ENCODE data around the gene NTRK3.
A peak's percentile ranks its signal among the peaks of the same experiment; 100 is the strongest.

Gene NTRK3

GRCh38 chr15:88256279-88257230 lies at the start of gene NTRK3:
NTRK3 (minus strand) TSS chr15:88256739; CDS start chr15:88256153, 586 bp downstream.
- DNase-seq (ENCODE audit: low read depth in 3 of 3, low spot score in 1 of 3), result no peak

GRCh38 chr15:88303395-88303794 lies 46.9 kb upstream of the NTRK3 start:
- no peak for DNase-seq (ENCODE audit: low read depth in 3 of 3, low spot score in 1 of 3)

- DNase-seq (ENCODE audit: low read depth in 3 of 3, low spot score in 1 of 3), result no peak
Measured at GRCh38 chr15:88302373-88302772, 45.8 kb upstream of the NTRK3 start.

GRCh38 chr15:88301311-88301710 lies 44.8 kb upstream of the NTRK3 start:
- DNase-seq (ENCODE audit: low read depth in 3 of 3, low spot score in 1 of 3), result no peak

GRCh38 chr15:88300861-88301260 lies 44.3 kb upstream of the NTRK3 start:
- no peak for DNase-seq (ENCODE audit: low read depth in 3 of 3, low spot score in 1 of 3)

GRCh38 chr15:88300089-88300488 lies 43.5 kb upstream of the NTRK3 start:
- no peak for DNase-seq (ENCODE audit: low read depth in 3 of 3, low spot score in 1 of 3)

- DNase-seq (ENCODE audit: low read depth in 3 of 3, low spot score in 1 of 3), result no peak
Measured at GRCh38 chr15:88299497-88299896, 43.0 kb upstream of the NTRK3 start.

- DNase-seq (ENCODE audit: low read depth in 3 of 3, low spot score in 1 of 3), result no peak
Measured at GRCh38 chr15:88288661-88289060, 32.1 kb upstream of the NTRK3 start.

GRCh38 chr15:88288206-88288605 lies 31.7 kb upstream of the NTRK3 start:
- DNase-seq (ENCODE audit: low read depth in 3 of 3, low spot score in 1 of 3), result no peak

- DNase-seq (ENCODE audit: low read depth in 3 of 3, low spot score in 1 of 3), result no peak
Measured at GRCh38 chr15:88284318-88284998, 27.9 kb upstream of the NTRK3 start.

- DNase-seq (ENCODE audit: low read depth in 3 of 3, low spot score in 1 of 3), result no peak
Measured at GRCh38 chr15:88282614-88283013, 26.1 kb upstream of the NTRK3 start.

- DNase-seq (ENCODE audit: low read depth in 3 of 3, low spot score in 1 of 3), result no peak
Measured at GRCh38 chr15:88276821-88277410, 20.4 kb upstream of the NTRK3 start.

GRCh38 chr15:88275804-88276203 lies 19.3 kb upstream of the NTRK3 start:
- DNase-seq (ENCODE audit: low read depth in 3 of 3, low spot score in 1 of 3), result no peak

- peak in 2 of 3 donors; percentile 2 to 47 for DNase-seq (ENCODE audit: low read depth in 3 of 3, low spot score in 1 of 3)
Measured at GRCh38 chr15:88274553-88275460, 18.3 kb upstream of the NTRK3 start.

- no peak for DNase-seq (ENCODE audit: low read depth in 3 of 3, low spot score in 1 of 3)
Measured at GRCh38 chr15:88272421-88272820, 15.9 kb upstream of the NTRK3 start.

- no peak for DNase-seq (ENCODE audit: low read depth in 3 of 3, low spot score in 1 of 3)
Measured at GRCh38 chr15:88269356-88270062, 13.0 kb upstream of the NTRK3 start.

- no peak for DNase-seq (ENCODE audit: low read depth in 3 of 3, low spot score in 1 of 3)
Measured at GRCh38 chr15:88267720-88268119, 11.2 kb upstream of the NTRK3 start.

- no peak for DNase-seq (ENCODE audit: low read depth in 3 of 3, low spot score in 1 of 3)
Measured at GRCh38 chr15:88266170-88266569, 9.6 kb upstream of the NTRK3 start.

- DNase-seq (ENCODE audit: low read depth in 3 of 3, low spot score in 1 of 3), result no peak
Measured at GRCh38 chr15:88264622-88265021, 8.1 kb upstream of the NTRK3 start.

- DNase-seq (ENCODE audit: low read depth in 3 of 3, low spot score in 1 of 3), result no peak
Measured at GRCh38 chr15:88262064-88262463, 5.5 kb upstream of the NTRK3 start.
